COLO829 (cell line): ENCODE measurements around the gene PRRX2.
A peak's percentile ranks its signal among the peaks of the same experiment; 100 is the strongest.
"Not testable (repeated sequence)": the region's sequence is repeated elsewhere in the genome, so short reads cannot be mapped to it uniquely, and the experiment has no call there.

Experiments
- DNase-seq: peaks from one replicate; pipeline ENCODE4 v3.0.0; 2012; ENCODE audit warnings: low spot score

Gene PRRX2

DNA sequence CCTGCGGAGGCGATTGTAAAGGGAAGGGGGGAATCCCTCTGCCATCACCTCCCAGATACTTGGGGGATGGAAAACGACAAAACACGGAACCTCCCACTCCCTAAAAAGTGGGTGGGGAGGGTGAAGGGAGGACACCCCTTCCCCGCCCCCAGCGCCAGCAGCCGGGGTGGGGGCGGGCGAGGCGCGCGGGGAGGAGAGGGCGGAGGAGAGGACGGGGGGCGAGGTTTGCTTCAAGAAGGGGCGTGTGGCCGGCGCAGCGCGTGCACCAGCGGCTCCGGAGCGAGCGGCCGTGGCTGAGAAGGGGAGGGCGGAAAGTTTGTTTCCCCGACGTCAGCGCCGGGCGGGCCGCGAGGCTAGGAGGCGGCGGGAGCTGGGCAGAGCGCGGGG is at the start of gene PRRX2:
Gene PRRX2 (plus strand): TSS at position 259 of the 387 bp plus-strand sequence. CDS start 221 bp downstream, outside the sequence.
- DNase-seq = no peak

DNA sequence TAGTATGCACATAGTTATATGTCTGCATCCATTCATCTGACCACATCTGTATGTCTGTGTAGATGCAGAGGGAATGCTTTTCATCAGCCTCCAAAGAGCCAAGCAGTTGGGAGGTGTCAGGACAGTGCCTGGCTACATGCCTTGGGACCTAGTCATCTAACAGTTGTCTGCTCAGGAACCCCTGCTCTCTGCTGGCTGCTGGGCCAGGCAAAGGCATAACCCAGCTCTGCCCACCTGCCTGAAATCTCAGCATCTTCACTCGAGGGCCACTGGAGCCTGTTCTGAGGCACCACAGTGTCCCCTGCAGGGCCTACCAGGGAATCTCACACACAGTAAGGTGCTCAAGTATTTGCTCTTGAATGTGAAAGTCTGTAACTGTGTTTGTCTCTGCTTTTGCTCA is 48.3 kb upstream of the PRRX2 start:
- DNase-seq = no peak

DNA sequence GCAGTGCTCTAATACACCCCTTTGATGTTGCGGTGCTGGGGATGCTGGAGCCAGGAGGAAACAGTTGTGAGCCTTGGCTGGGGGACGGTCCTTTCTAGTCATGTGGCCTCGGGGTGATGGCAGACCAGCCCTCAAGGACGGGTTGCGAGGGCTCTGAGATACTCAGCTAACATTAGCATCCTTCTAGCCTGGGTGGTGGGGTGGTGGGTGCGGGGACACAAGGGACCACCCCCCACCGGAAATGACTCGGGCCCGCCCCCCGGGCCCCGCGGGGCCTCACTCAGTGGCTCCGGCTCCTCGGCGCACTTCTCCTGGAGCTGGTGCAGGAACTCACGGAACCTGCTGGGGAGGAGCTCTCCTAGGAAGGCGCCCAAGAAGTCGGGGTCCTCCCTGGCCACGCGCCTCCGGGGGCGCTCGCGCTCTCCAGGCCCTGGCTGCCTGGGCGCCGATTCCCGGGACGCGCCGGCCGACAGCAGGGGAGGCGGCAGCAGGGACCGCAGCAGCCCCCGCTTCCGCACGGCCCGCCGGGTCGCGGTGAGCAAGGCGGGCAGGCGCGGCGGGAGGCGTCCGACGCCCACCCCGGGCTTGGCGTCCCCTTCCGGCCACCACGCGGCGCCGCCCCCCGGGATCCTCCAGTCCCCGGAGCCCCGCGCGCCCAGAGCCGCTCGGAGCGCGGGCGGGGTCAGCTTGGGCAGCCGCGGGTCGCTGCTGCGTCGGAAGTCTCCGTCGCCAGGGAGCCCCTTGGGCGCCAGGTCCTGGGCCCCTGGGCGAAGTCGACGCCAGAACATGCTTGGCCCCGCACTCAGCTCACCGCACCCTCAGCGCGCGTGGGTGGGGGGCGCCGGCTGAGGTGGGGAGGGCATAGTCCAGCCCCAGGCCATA is 45.4 kb upstream of the PRRX2 start:
- DNase-seq = no peak

DNA sequence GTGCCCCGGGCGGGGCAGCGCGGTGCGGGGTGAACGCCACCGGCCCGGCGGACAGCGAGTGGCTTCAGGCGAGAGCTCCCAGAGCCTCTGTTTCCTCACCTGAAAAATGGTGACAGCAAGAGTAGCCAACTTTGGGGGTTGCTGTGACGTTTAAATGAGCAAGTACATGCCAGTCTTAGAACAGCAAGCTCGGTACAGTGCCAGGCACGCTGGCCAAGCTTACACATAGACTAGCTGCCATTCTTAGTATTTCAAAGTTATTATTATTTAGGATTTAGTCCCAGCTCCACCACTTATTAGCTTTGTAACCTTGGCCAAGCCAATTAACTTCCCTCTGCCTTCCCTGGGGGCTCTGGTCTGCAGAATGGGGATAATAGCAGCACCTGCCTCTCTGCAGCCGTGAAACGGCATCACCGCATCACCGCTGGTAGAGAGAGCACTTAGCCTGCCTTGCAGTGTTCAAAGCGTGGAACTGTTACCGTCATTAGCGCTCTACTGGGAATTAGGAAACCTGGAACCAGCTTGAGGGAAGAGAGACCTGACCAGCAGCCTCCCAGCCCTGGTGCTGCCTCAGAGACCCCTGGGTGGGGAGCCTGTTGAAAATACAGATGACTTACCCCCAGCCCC is 44.7 kb upstream of the PRRX2 start, which contains the start of gene C9orf50:
Gene C9orf50 (minus strand): TSS at position 433 of the 627 bp plus-strand sequence. CDS start 527 bp downstream, outside the sequence.
- no peak for DNase-seq

DNA sequence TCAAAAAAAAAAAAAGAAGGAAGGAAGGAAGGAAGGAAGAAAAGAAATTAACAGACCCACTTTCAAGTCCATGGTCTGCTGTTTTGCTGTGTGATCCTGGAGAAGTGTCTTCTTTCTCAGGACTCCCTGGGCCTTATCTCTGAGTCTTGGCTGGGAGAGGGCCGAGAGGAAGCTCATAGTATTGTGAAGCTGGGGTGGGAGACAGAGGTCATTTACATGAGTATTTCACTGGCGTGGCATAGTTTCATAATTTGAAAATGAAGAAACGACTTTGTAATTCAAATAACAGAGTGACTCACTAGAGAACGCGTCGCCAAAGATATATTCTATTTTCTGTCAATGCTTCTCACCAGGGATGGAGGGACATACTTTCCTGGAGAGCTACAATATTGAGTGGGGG is 42.1 kb upstream of the PRRX2 start:
- DNase-seq = no peak

- peak; percentile 72 for DNase-seq
Observed at GRCh38 chr9:129624168-129624759, 41.2 kb upstream of the PRRX2 start.

- no peak for DNase-seq
Observed at GRCh38 chr9:129624947-129625346, 40.5 kb upstream of the PRRX2 start.

DNA sequence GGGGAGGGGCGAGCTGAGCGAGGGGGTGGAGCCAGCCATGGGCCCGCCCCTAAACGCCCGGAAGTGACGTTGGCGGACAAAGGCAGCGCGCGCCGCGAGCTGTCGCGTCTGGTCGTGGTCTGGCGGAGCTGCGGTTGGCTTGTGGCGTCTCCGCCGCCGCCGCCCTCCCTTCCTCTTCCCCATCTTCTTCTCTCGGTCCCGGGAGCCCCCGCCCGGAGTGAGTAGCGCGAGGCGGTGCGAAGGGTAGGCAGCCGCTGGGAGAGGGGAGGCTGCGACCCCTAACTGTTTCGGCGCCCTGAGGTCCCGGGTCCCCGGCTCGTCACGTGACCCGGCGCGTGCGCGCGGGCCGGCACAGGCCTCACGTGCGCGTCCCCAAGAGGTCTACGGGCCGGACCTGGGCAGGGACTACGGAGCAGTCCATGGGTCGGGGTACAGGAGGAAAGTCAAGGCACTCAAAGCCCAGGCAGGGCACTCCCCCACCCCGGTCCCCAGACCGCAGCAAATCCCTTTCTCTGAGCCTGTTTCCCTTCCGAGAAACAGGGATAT is 39.3 kb upstream of the PRRX2 start, which contains the start of gene NTMT1:
Gene NTMT1 (plus strand): TSS at position 85 of the 546 bp plus-strand sequence. CDS start 6,541 bp downstream, outside the sequence.
- peak; percentile 91 for DNase-seq

- DNase-seq = no peak
Observed at GRCh38 chr9:129626625-129627284, 38.7 kb upstream of the PRRX2 start.

- DNase-seq = no peak
Observed at GRCh38 chr9:129627556-129628440, 37.6 kb upstream of the PRRX2 start.

DNA sequence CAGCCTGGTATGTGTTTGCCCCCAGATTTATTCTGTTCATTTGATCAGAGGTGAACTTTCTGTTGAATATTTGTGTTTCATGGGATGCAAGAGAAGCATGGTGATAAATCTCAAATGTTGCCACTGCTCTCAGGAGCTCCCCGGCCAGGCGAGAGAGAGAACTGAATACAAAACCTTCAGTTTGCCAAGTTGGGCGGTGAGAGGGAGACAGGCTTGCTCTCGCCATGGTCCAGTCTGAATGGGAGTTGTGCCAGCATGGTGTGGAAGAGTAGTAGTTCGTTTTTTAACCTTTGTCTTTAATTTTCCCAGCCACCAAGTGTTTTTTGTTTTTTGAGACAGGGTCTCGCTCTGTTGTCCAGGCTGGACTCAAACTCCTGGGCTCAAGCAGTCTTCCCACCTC is 36.7 kb upstream of the PRRX2 start:
- no peak for DNase-seq

DNA sequence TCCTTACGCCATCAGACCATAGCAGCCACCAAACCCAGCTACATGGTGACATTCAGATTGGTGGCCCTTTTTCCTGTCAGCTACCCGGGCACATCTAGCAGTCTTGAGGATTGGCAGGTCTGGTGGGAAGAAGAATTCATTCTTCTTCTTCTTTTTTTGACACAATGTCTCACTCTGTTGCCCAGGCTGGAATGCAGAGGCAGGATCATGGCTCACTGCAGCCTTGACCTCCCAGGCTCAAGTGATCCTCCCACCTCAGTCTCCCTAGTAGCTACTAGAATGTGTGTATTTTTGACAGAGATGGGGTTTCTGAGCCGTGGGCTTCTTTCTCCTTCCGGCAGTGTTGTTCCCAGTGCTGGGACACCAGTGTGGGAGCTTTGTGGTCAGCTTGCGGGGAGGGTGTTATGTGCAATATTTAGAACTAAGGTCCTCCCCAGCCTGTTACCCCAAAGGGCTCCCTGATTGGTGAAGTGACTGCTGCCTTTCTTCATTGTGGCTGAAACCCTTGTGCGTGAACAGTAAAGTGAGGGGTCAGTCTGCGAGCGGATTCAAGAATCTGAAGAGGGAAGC is 36.1 kb upstream of the PRRX2 start:
- DNase-seq = no peak

- no peak for DNase-seq
Observed at GRCh38 chr9:129630967-129631673, 34.3 kb upstream of the PRRX2 start.

- no peak for DNase-seq
Observed at GRCh38 chr9:129631674-129632129, 33.7 kb upstream of the PRRX2 start.

GRCh38 chr9:129632460-129632859 is 33.0 kb upstream of the PRRX2 start:
- no peak for DNase-seq

DNA sequence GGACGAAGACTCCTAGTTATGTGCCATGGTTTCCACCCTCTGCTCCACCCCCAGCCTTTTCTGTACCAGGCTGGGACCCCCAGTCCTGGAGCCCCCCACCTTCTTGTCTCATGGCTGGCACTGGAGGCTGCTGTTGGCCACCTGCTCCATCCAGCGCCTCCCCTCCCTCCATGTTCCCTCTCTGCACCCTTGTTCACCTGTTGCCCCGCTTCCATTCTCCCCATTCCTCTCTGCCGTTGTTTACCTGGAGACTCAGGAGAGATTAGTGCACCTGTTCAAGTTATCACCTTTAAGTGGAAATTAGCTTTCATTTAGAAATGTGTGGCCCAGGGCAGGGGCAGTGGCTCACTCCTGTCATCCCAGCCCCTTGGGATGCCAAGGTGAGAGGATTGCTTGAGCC is 32.2 kb upstream of the PRRX2 start:
- no peak for DNase-seq

GRCh38 chr9:129633848-129634247 is 31.6 kb upstream of the PRRX2 start:
- no peak for DNase-seq

DNA sequence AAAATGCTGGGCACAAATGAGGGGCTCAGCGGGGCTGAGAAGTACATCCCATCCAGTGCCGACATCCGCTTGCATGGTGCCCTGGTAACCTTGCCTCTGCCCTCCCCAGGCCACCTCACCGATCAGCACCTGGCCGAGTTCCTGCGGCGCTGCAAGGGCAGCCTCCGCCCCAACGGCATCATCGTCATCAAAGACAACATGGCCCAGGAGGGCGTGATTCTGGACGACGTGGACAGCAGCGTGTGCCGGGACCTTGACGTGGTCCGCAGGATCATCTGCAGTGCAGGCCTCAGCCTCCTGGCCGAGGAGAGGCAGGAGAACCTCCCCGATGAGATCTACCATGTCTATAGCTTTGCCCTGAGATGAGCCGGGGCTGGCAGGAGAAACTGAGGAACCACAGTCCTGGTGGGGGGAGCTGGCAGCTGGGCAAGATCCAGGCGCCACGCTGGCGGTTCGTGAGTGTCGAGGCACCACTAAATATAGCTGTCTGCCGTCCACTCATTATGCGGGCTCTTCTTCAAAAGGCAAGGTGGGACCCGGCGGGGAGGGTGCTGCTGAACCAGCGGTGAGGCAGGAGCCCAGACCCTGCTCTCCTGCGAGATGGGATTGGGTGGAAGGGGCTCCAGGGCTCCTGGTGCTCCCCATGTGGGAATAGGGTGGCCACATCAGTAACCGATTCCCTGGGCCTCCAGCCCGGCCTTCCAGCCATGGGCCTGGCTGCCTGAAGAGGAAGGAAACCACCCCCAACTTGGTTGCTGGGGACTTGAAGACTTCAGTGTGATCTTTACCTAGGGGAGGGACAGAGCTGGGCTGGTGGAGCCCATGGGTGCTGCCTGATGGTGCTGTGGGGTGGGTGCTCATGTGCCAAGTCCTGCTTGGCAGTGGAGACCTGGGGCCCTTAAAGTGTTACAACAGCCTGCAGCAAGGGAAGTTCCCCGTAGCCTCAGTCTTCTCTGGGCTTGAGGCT is 30.1 kb upstream of the PRRX2 start:
- no peak for DNase-seq

GRCh38 chr9:129636343-129636742 is 29.1 kb upstream of the PRRX2 start:
- not testable (repeated sequence) for DNase-seq
